H9 (cell line): ENCODE results near the gene RNF217. TPM values are rescaled to one million over a fixed set of nuclear protein-coding genes. Genes with fewer than 3 reads are reported as not detected.

Source experiments
- DNase-seq: peaks from one replicate; pipeline ENCODE4 v3.0.0-alpha.2; 2017
- H2AFZ ChIP-seq: one replicate; pipeline ENCODE4 v1.6.1; 2013; ENCODE audit warnings: mild to moderate bottlenecking, low read length, control low read depth, moderate library complexity
- H2AK5ac ChIP-seq: 2 replicates; pipeline ENCODE4 v1.6.1; 2013; ENCODE audit warnings: low read length, control low read depth, mixed read lengths; ENCODE audit not compliant: insufficient read length
- H2BK120ac ChIP-seq: one replicate; pipeline ENCODE4 v1.6.1; 2013; ENCODE audit warnings: low read depth, mild to moderate bottlenecking, low read length, control low read depth, inconsistent platforms; ENCODE audit not compliant: poor library complexity, severe bottlenecking
- H2BK12ac ChIP-seq: 2 replicates; pipeline ENCODE4 v1.6.1; 2013; ENCODE audit warnings: low read length, control low read depth, mixed read lengths, low read depth; ENCODE audit not compliant: insufficient read length
- H2BK15ac ChIP-seq: 2 replicates; pipeline ENCODE4 v1.6.1; 2013; ENCODE audit warnings: low read depth, low read length, control low read depth
- H2BK20ac ChIP-seq: one replicate; pipeline ENCODE4 v1.6.1; 2013; ENCODE audit warnings: low read depth, mild to moderate bottlenecking, low read length, control low read depth, inconsistent platforms; ENCODE audit not compliant: poor library complexity, severe bottlenecking
- H2BK5ac ChIP-seq: 2 replicates; pipeline ENCODE4 v1.6.1; 2013; ENCODE audit warnings: low read length, control low read depth, mixed read lengths; ENCODE audit not compliant: insufficient read length
- H3K14ac ChIP-seq: 2 replicates; pipeline ENCODE4 v1.6.1; 2013; ENCODE audit warnings: low read length, control low read depth; ENCODE audit not compliant: insufficient read depth
- H3K18ac ChIP-seq: 2 replicates; pipeline ENCODE4 v1.6.1; 2013; ENCODE audit warnings: low read depth, mild to moderate bottlenecking, mixed read lengths, low read length, control low read depth; ENCODE audit not compliant: insufficient read length
- H3K23ac ChIP-seq: 2 replicates; pipeline ENCODE4 v1.6.1; 2013; ENCODE audit warnings: low read length, control low read depth, mixed read lengths, low read depth; ENCODE audit not compliant: insufficient read length
- H3K23me2 ChIP-seq: 2 replicates; pipeline ENCODE4 v1.6.1; 2013; ENCODE audit warnings: low read depth, mild to moderate bottlenecking, mixed read lengths, low read length, control low read depth; ENCODE audit not compliant: insufficient read length, poor library complexity, severe bottlenecking
- H3K27ac ChIP-seq: 2 replicates; pipeline ENCODE4 v1.5.1; 2013; ENCODE audit warnings: low read length, control low read depth, mixed read lengths, low read depth; ENCODE audit not compliant: insufficient read length
- H3K27me3 ChIP-seq: 2 replicates; pipeline ENCODE4 v1.6.1; 2013; ENCODE audit warnings: low read length, control low read depth, inconsistent platforms; ENCODE audit not compliant: insufficient read depth
- H3K4ac ChIP-seq: 2 replicates; pipeline ENCODE4 v1.6.1; 2013; ENCODE audit warnings: low read depth, mild to moderate bottlenecking, control low read depth, inconsistent platforms, low read length, moderate library complexity
- H3K4me1 ChIP-seq: 2 replicates; pipeline ENCODE4 v1.6.1; 2013; ENCODE audit warnings: low read length, control low read depth, inconsistent platforms; ENCODE audit not compliant: insufficient read depth
- H3K4me2 ChIP-seq: 2 replicates; pipeline ENCODE4 v1.6.1; 2013; ENCODE audit warnings: low read length, control low read depth, mixed read lengths; ENCODE audit not compliant: insufficient read length, insufficient read depth
- H3K56ac ChIP-seq: 2 replicates; pipeline ENCODE4 v1.6.1; 2013; ENCODE audit warnings: low read depth, mild to moderate bottlenecking, mixed read lengths, low read length, control low read depth; ENCODE audit not compliant: insufficient read length
- H3K79me1 ChIP-seq: 2 replicates; pipeline ENCODE4 v1.6.1; 2013; ENCODE audit warnings: low read depth, mild to moderate bottlenecking, moderate library complexity, low read length, control low read depth, inconsistent platforms; ENCODE audit not compliant: insufficient read depth, poor library complexity, severe bottlenecking
- H3K79me2 ChIP-seq: 2 replicates; pipeline ENCODE4 v1.6.1; 2013; ENCODE audit warnings: low read length, control low read depth, inconsistent platforms; ENCODE audit not compliant: insufficient read depth
- H3K9ac ChIP-seq: 2 replicates; pipeline ENCODE4 v1.6.1; 2013; ENCODE audit warnings: low read length, control low read depth, mixed read lengths; ENCODE audit not compliant: insufficient read length; ENCODE audit errors: extremely low read depth
- H3K9me3 ChIP-seq: one replicate; pipeline ENCODE4 v1.6.1; 2013; ENCODE audit warnings: low read depth, low read length, inconsistent platforms; ENCODE audit not compliant: control insufficient read depth
- H3T11ph ChIP-seq: one replicate; pipeline ENCODE4 v1.6.1; 2013; ENCODE audit warnings: mild to moderate bottlenecking, low read length, control low read depth, inconsistent platforms
- H4K20me1 ChIP-seq: one replicate; pipeline ENCODE4 v1.6.1; 2013; ENCODE audit not compliant: control insufficient read depth, insufficient read length, insufficient read depth
- H4K5ac ChIP-seq: 2 replicates; pipeline ENCODE4 v1.6.1; 2013; ENCODE audit warnings: low read depth, mild to moderate bottlenecking, mixed read lengths, low read length, control low read depth; ENCODE audit not compliant: insufficient read length
- H4K8ac ChIP-seq: replicated peaks from 2 replicates; pipeline ENCODE4 v1.6.1; 2013; ENCODE audit warnings: low read length, control low read depth, mixed read lengths, low read depth; ENCODE audit not compliant: insufficient read length
- H4K91ac ChIP-seq: 2 replicates; pipeline ENCODE4 v1.6.1; 2013; ENCODE audit warnings: low read depth, mild to moderate bottlenecking, moderate library complexity, mixed read lengths, low read length, control low read depth; ENCODE audit not compliant: insufficient read length
- H3K27ac Mint-ChIP-seq, 3 experiments: 2 replicates in 2 of 3; 3 replicates in 1 of 3; pipeline ENCODE4 v1.8.0; 2020 to 2021; ENCODE audit warnings: mixed read lengths in 3 of 3, mild to moderate bottlenecking in 1 of 3, moderate library complexity in 1 of 3
- H3K27me3 Mint-ChIP-seq: 2 replicates; pipeline ENCODE4 v1.8.0; 2021; ENCODE audit warnings: low read depth, mild to moderate bottlenecking, moderate library complexity, mixed read lengths
- H3K36me3 Mint-ChIP-seq, 3 experiments: 2 replicates in 2 of 3; 3 replicates in 1 of 3; pipeline ENCODE4 v1.8.0; 2020 to 2021; ENCODE audit warnings: low read depth in 3 of 3, mixed read lengths in 3 of 3; ENCODE audit not compliant: insufficient read depth in 1 of 3
- H3K4me1 Mint-ChIP-seq, 2 experiments: 2 replicates each; pipeline ENCODE4 v1.8.0; 2020; ENCODE audit warnings: mixed read lengths in 2 of 2
- H3K4me3 Mint-ChIP-seq, 2 experiments: 2 replicates in 1 of 2; 3 replicates in 1 of 2; pipeline ENCODE4 v1.8.0; 2020 to 2021; ENCODE audit warnings: mild to moderate bottlenecking in 2 of 2, mixed read lengths in 2 of 2, moderate library complexity in 1 of 2
- H3K9me3 Mint-ChIP-seq, 2 experiments: 2 replicates in 1 of 2; 3 replicates in 1 of 2; pipeline ENCODE4 v1.8.0; 2020; ENCODE audit warnings: mild to moderate bottlenecking in 2 of 2, mixed read lengths in 2 of 2, moderate library complexity in 1 of 2
- CTCF ChIP-seq: fragments of 200-600 bp; sonication (generic); conservative IDR thresholded peaks from 3 replicates; pipeline ENCODE4 v1.8.0; 2021; ENCODE audit warnings: antibody characterized with exemption, mild to moderate bottlenecking
- WGBS: extraction: QIAGEN DNeasy Blood & Tissue Kit; methylation state at CpG from one replicate; pipeline ENCODE4 v1.1.7; 2013; ENCODE audit warnings: missing lambda C conversion rate, low lambda C conversion rate, mixed read lengths; ENCODE audit not compliant: insufficient read length; ENCODE audit errors: extremely low coverage; 5-methylcytosine and 5-hydroxymethylcytosine counted together
- total RNA-seq: library from RNA; stranded (reverse); gene quantifications from 2 replicates; pipeline ENCODE4 v1.2.1, GENCODE V29; 2021

Gene RNF217
- total RNA-seq, 1 experiment from 2014 or later, result 9.6 TPM

- Mint-ChIP-seq H3K36me3 (no peaks in the 10 kb centered on the region), H3K9me3 (no peaks in the 10 kb centered on the region), H3K4me3 (no peak overlapping the region), H3K4me1 (peaks cover 49 to 50% of the 10 kb centered on the region in 2 experiments), H3K27me3 (peaks cover 33% of the 10 kb centered on the region), H3K27ac (no peak overlapping the region)
- Histone ChIP-seq H4K91ac (no peak overlapping the region), H2BK20ac (no peak overlapping the region), H2BK15ac (no peak overlapping the region), H2AFZ (no peak overlapping the region), H4K8ac (no peak overlapping the region), H3K9ac (no peak overlapping the region), H2BK120ac (no peak overlapping the region), H3T11ph (no peak overlapping the region), H3K23me2 (peaks cover 6% of the 10 kb centered on the region), H3K18ac (no peak overlapping the region), H4K5ac (no peak overlapping the region), H3K4me2 (no peak overlapping the region), H3K4me1 (no peaks in the 10 kb centered on the region), H2BK12ac (no peak overlapping the region), H3K4ac (no peak overlapping the region), H3K79me1 (no peaks in the 10 kb centered on the region), H3K9me3 (no peaks in the 10 kb centered on the region), H3K27ac (no peak overlapping the region), H3K79me2 (no peaks in the 10 kb centered on the region), H2BK5ac (no peak overlapping the region), H2AK5ac (no peak overlapping the region), H3K23ac (no peak overlapping the region), H4K20me1 (no peaks in the 10 kb centered on the region), H3K56ac (no peak overlapping the region), H3K14ac (no peak overlapping the region), H3K27me3 (no peaks in the 10 kb centered on the region; the same call in 1 of the 2 replicates)
- no CpG with 5 or more reads among the region's 2 CpGs for WGBS
- no peak for DNase-seq
- TF ChIP-seq CTCF, result no peak
Observed at GRCh38 chr6:125101631-125102030, 139.4 kb downstream of the RNF217 start.
